HEK293T (cell line): ENCODE measurements around the gene ANXA1.
"Not testable (repeated sequence)": the region's sequence is repeated elsewhere in the genome, so short reads cannot be mapped to it uniquely, and the experiment has no call there.

Source experiments
- CTCF ChIA-PET: fragments of 350-600 bp; formaldehyde crosslinking; extraction: SDS; loops from one replicate; lab custom pipeline; 2021; ENCODE audit warnings: antibody characterized with exemption, inconsistent platforms; lab: Yijun Ruan, JAX
- POLR2A ChIA-PET: fragments of 350-600 bp; formaldehyde crosslinking; extraction: SDS; loops from one replicate; lab custom pipeline; 2020; ENCODE audit warnings: antibody characterized with exemption, inconsistent platforms; lab: Yijun Ruan, JAX
- DNase-seq: peaks from one replicate; pipeline ENCODE4 v3.0.0; 2012; ENCODE audit warnings: mixed read lengths; ENCODE audit errors: extremely low spot score
- ARNT ChIP-seq: fragments of 450-650 bp; IDR thresholded peaks from 2 replicates; pipeline ENCODE4 v1.6.1; 2017; ENCODE audit warnings: mild to moderate bottlenecking
- BHLHE40 ChIP-seq: fragments of 450-650 bp; IDR thresholded peaks from 2 replicates; pipeline ENCODE4 v1.6.1; 2016; ENCODE audit warnings: mild to moderate bottlenecking, moderate library complexity, borderline replicate concordance
- CTBP1 ChIP-seq: fragments of 450-650 bp; IDR thresholded peaks from 2 replicates; pipeline ENCODE4 v1.6.1; 2016; ENCODE audit warnings: borderline replicate concordance
- ELF4 ChIP-seq: fragments of 450-650 bp; IDR thresholded peaks from 2 replicates; pipeline ENCODE4 v1.6.1; 2017; ENCODE audit warnings: antibody characterized with exemption
- FOXA1 ChIP-seq: fragments of 450-650 bp; IDR thresholded peaks from 2 replicates; pipeline ENCODE4 v1.6.1; 2016; ENCODE audit warnings: mild to moderate bottlenecking
- FOXK2 ChIP-seq: fragments of 450-650 bp; IDR thresholded peaks from 2 replicates; pipeline ENCODE4 v1.6.1; 2016; ENCODE audit warnings: mild to moderate bottlenecking
- FOXM1 ChIP-seq: fragments of 450-650 bp; IDR thresholded peaks from 2 replicates; pipeline ENCODE4 v1.6.1; 2017; ENCODE audit warnings: mild to moderate bottlenecking, borderline replicate concordance
- HDGF ChIP-seq: fragments of 450-650 bp; IDR thresholded peaks from 2 replicates; pipeline ENCODE4 v1.6.1; 2017; ENCODE audit warnings: antibody characterized with exemption, borderline replicate concordance
- L3MBTL2 ChIP-seq: fragments of 450-650 bp; conservative IDR thresholded peaks from 2 replicates; pipeline ENCODE4 v1.6.1; 2016; ENCODE audit warnings: mild to moderate bottlenecking
- LEF1 ChIP-seq: fragments of 450-650 bp; IDR thresholded peaks from 2 replicates; pipeline ENCODE4 v1.6.1; 2017; ENCODE audit warnings: mild to moderate bottlenecking, borderline replicate concordance
- NFRKB ChIP-seq: fragments of 450-650 bp; IDR thresholded peaks from 2 replicates; pipeline ENCODE4 v1.6.1; 2016; ENCODE audit warnings: mild to moderate bottlenecking, moderate library complexity
- SP1 ChIP-seq: fragments of 450-650 bp; IDR thresholded peaks from 2 replicates; pipeline ENCODE4 v1.6.1; 2017
- SUZ12 ChIP-seq: fragments of 450-650 bp; IDR thresholded peaks from 2 replicates; pipeline ENCODE4 v1.6.1; 2016; ENCODE audit warnings: mild to moderate bottlenecking
- TARDBP ChIP-seq: fragments of 450-650 bp; IDR thresholded peaks from 2 replicates; pipeline ENCODE4 v1.6.1; 2016
- ZNF384 ChIP-seq: fragments of 450-650 bp; IDR thresholded peaks from 2 replicates; pipeline ENCODE4 v1.6.1; 2016
- TF ChIP-seq, protein P1 (sequence below): fragments of 450-650 bp; IDR thresholded peaks from 2 replicates; pipeline ENCODE4 v1.6.1; 2016

The ANXA1 gene

GRCh38 chr9:73151653-73152542 is at the start of gene ANXA1:
ANXA1 (plus strand) TSS chr9:73151865; CDS start chr9:73158536, 6,671 bp downstream.
- CTCF ChIA-PET: no interaction called here
- no peak for DNase-seq
- no peak for TF ChIP-seq SP1
- no peak for TF ChIP-seq FOXA1
- TF ChIP-seq BHLHE40: no peak
- TF ChIP-seq ELF4: no peak
- TF ChIP-seq HDGF: no peak
- no peak for TF ChIP-seq NFRKB
- no peak for TF ChIP-seq SUZ12
- TF ChIP-seq, protein P1, sequence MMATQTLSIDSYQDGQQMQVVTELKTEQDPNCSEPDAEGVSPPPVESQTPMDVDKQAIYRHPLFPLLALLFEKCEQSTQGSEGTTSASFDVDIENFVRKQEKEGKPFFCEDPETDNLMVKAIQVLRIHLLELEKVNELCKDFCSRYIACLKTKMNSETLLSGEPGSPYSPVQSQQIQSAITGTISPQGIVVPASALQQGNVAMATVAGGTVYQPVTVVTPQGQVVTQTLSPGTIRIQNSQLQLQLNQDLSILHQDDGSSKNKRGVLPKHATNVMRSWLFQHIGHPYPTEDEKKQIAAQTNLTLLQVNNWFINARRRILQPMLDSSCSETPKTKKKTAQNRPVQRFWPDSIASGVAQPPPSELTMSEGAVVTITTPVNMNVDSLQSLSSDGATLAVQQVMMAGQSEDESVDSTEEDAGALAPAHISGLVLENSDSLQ: no peak
- TF ChIP-seq LEF1: no peak
- TF ChIP-seq ARNT: no peak
- TF ChIP-seq FOXK2: no peak
- TF ChIP-seq L3MBTL2: no peak
- TF ChIP-seq FOXM1: no peak
- no peak for TF ChIP-seq ZNF384
- TF ChIP-seq TARDBP: no peak
- TF ChIP-seq CTBP1: no peak
- POLR2A ChIA-PET: interaction anchor here (1.2 kb wide), 1 partner anchor 15 kb away, joined by 3 read pairs; no protein-coding TSS in a partner anchor

- DNase-seq: no peak
- CTCF ChIA-PET: no interaction called here
- no peak for TF ChIP-seq BHLHE40
- TF ChIP-seq, protein P1: no peak
- TF ChIP-seq L3MBTL2: no peak
- no peak for TF ChIP-seq FOXA1
- TF ChIP-seq HDGF: no peak
- no peak for TF ChIP-seq SUZ12
- TF ChIP-seq SP1: no peak
- TF ChIP-seq ZNF384: no peak
- TF ChIP-seq TARDBP: no peak
- TF ChIP-seq FOXM1: no peak
- TF ChIP-seq CTBP1: no peak
- TF ChIP-seq ELF4: no peak
- TF ChIP-seq LEF1: no peak
- TF ChIP-seq NFRKB: no peak
- TF ChIP-seq FOXK2: no peak
- no peak for TF ChIP-seq ARNT
- POLR2A ChIA-PET: no interaction called here
Measured at GRCh38 chr9:73104342-73104741, 47.3 kb upstream of the ANXA1 start.

DNA sequence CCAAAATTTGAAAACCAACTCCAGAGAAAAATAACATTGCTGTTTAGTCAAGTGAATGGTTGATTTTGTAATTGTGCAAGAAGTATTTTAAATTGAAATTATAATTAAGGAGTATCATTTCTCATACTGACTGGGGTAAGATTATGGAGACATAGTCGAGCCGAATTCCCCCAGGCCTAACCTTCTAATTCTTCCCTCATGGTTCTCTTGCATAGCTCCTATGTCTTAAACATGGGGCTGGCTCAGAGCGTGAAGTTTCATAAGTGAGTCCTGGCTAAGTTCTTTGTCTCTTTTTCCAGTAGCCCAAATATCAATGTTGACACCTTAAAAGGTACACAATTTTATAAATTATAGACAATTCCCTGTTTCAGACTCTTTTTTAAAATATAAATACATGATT is 46.7 kb upstream of the ANXA1 start:
- no peak for DNase-seq
- POLR2A ChIA-PET: no interaction called here
- TF ChIP-seq NFRKB (no peak), ZNF384 (no peak), FOXM1 (no peak), LEF1 (no peak), FOXA1 (no peak), SUZ12 (no peak), SP1 (no peak), FOXK2 (no peak), BHLHE40 (no peak), ARNT (no peak), L3MBTL2 (no peak), HDGF (no peak), TARDBP (no peak), CTBP1 (no peak), ELF4 (no peak)
- TF ChIP-seq, protein P1: no peak
- CTCF ChIA-PET: no interaction called here

GRCh38 chr9:73107489-73108069 is 44.1 kb upstream of the ANXA1 start:
- CTCF ChIA-PET: interaction anchor here (0.6 to 1.1 kb wide), 8 partner anchors 9 to 791 kb away, joined by 3 to 6 read pairs (median 4); no protein-coding TSS in a partner anchor
- POLR2A ChIA-PET: not testable (repeated sequence)
- DNase-seq: peak; percentile 38

- no peak for DNase-seq
- CTCF ChIA-PET: no interaction called here
- TF ChIP-seq FOXM1 (no peak), ELF4 (no peak), FOXA1 (no peak), SP1 (no peak), BHLHE40 (no peak)
- POLR2A ChIA-PET: no interaction called here
Measured at GRCh38 chr9:73114058-73114457, 37.6 kb upstream of the ANXA1 start.

GRCh38 chr9:73114958-73115357 is 36.7 kb upstream of the ANXA1 start:
- no peak for DNase-seq
- no peak for TF ChIP-seq ELF4
- TF ChIP-seq ZNF384: no peak
- TF ChIP-seq CTBP1: no peak
- no peak for TF ChIP-seq ARNT
- TF ChIP-seq FOXM1: no peak
- TF ChIP-seq SP1: no peak
- no peak for TF ChIP-seq TARDBP
- CTCF ChIA-PET: no interaction called here
- POLR2A ChIA-PET: no interaction called here
